Trophoblast cell (in vitro differentiated cells and primary cell): ENCODE results near the gene NOTCH2NLA.
"Not testable (repeated sequence)": the region's sequence is repeated elsewhere in the genome, so short reads cannot be mapped to it uniquely, and the experiment has no call there.

Experiments used
- DNase-seq, 2 donors: peaks; one replicate each; pipeline ENCODE4 v3.0.0-alpha.2; 2016
- H2AFZ ChIP-seq: 2 replicates; pipeline ENCODE4 v1.6.1; 2013; ENCODE audit warnings: low read length, moderate library complexity, mild to moderate bottlenecking; ENCODE audit not compliant: insufficient read depth, poor library complexity
- H2AK5ac ChIP-seq: 2 replicates; pipeline ENCODE4 v1.6.1; 2013; ENCODE audit warnings: mild to moderate bottlenecking, low read length
- H2BK120ac ChIP-seq: 2 replicates; pipeline ENCODE4 v1.6.1; 2013; ENCODE audit warnings: low read length, mild to moderate bottlenecking, moderate library complexity; ENCODE audit not compliant: insufficient read depth, poor library complexity
- H2BK12ac ChIP-seq: 2 replicates; pipeline ENCODE4 v1.6.1; 2013; ENCODE audit warnings: mild to moderate bottlenecking, low read length, moderate library complexity
- H2BK5ac ChIP-seq: 2 replicates; pipeline ENCODE4 v1.6.1; 2013; ENCODE audit warnings: low read length, low read depth, moderate library complexity, mild to moderate bottlenecking; ENCODE audit not compliant: poor library complexity
- H3K14ac ChIP-seq: 2 replicates; pipeline ENCODE4 v1.6.1; 2013; ENCODE audit warnings: mild to moderate bottlenecking, low read length
- H3K18ac ChIP-seq: 2 replicates; pipeline ENCODE4 v1.6.1; 2013; ENCODE audit warnings: mild to moderate bottlenecking, low read length
- H3K23ac ChIP-seq: 2 replicates; pipeline ENCODE4 v1.6.1; 2013; ENCODE audit warnings: low read length
- H3K27ac ChIP-seq: 2 replicates; pipeline ENCODE4 v1.5.1; 2013; ENCODE audit warnings: low read depth, mild to moderate bottlenecking, inconsistent platforms, low read length, moderate library complexity
- H3K27me3 ChIP-seq: 2 replicates; pipeline ENCODE4 v1.6.1; 2013; ENCODE audit warnings: inconsistent platforms, mild to moderate bottlenecking, low read length, moderate library complexity; ENCODE audit not compliant: insufficient read depth
- H3K36me3 ChIP-seq, 2 experiments: 1 replicate in 1 of 2; 2 replicates in 1 of 2; pipeline ENCODE4 v1.6.1; 2013; ENCODE audit warnings: low read length in 2 of 2, mild to moderate bottlenecking in 2 of 2, moderate library complexity in 1 of 2; ENCODE audit not compliant: insufficient read depth in 2 of 2, control insufficient read depth in 1 of 2
- H3K4ac ChIP-seq: 2 replicates; pipeline ENCODE4 v1.6.1; 2013; ENCODE audit warnings: low read depth, mild to moderate bottlenecking, low read length, moderate library complexity
- H3K4me1 ChIP-seq, 2 experiments: 1 replicate in 1 of 2; 2 replicates in 1 of 2; pipeline ENCODE4 v1.6.1; 2013; ENCODE audit warnings: low read length in 2 of 2, mild to moderate bottlenecking in 2 of 2, moderate library complexity in 1 of 2; ENCODE audit not compliant: insufficient read depth in 2 of 2, control insufficient read depth in 1 of 2
- H3K4me2 ChIP-seq: 2 replicates; pipeline ENCODE4 v1.6.1; 2013; ENCODE audit warnings: inconsistent platforms, mild to moderate bottlenecking, low read length, moderate library complexity
- H3K4me3 ChIP-seq: 2 replicates; pipeline ENCODE4 v1.5.1; 2013; ENCODE audit warnings: mild to moderate bottlenecking, low read depth, low read length, inconsistent platforms
- H3K79me1 ChIP-seq: one replicate; pipeline ENCODE4 v1.6.1; 2013; ENCODE audit warnings: low read length
- H3K79me2 ChIP-seq: 2 replicates; pipeline ENCODE4 v1.6.1; 2013; ENCODE audit warnings: low read length, mild to moderate bottlenecking; ENCODE audit not compliant: control insufficient read depth, insufficient read depth, poor library complexity
- H3K9ac ChIP-seq: 2 replicates; pipeline ENCODE4 v1.6.1; 2013; ENCODE audit warnings: mild to moderate bottlenecking, low read length
- H3K9me3 ChIP-seq: 2 replicates; pipeline ENCODE4 v1.6.1; 2013; ENCODE audit warnings: low read depth, mild to moderate bottlenecking, control low read depth, inconsistent platforms, low read length; ENCODE audit not compliant: insufficient read depth
- H4K12ac ChIP-seq: 2 replicates; pipeline ENCODE4 v1.6.1; 2013; ENCODE audit warnings: low read depth, mild to moderate bottlenecking, low read length, moderate library complexity
- H4K8ac ChIP-seq: 2 replicates; pipeline ENCODE4 v1.6.1; 2013; ENCODE audit warnings: low read depth, mild to moderate bottlenecking, low read length, moderate library complexity
- H4K91ac ChIP-seq: one replicate; pipeline ENCODE4 v1.6.1; 2013; ENCODE audit warnings: low read depth, mild to moderate bottlenecking, low read length, moderate library complexity
- WGBS: extraction: QIAGEN DNeasy Blood & Tissue Kit; methylation state at CpG from one replicate; pipeline ENCODE4 v1.1.7; 2013; ENCODE audit warnings: missing lambda C conversion rate; ENCODE audit not compliant: insufficient read length, insufficient coverage; ENCODE audit errors: extremely low coverage; 5-methylcytosine and 5-hydroxymethylcytosine counted together

The NOTCH2NLA gene

DNA sequence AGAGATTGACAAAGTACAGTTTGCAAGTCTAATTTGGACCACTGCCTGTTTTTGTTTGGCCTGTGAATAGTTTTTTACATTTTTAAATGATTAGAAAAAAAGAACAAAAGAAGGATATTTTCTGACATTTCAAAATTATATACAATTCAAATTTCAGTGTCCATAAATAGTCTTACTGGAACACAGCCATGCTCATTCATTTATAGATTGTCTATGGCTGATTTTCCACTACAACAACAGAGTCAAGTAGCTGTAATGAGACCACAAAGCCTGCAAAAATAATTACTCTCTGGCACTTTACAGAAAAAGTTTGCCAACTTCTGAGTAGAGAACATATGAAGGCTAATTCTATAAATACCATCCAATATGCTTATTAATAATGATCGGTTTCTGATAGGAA, 61.1 kb downstream of the NOTCH2NLA start:
- not testable (repeated sequence) for H3K4me2 ChIP-seq, H4K8ac ChIP-seq, H3K9ac ChIP-seq, H3K23ac ChIP-seq, H3K4ac ChIP-seq, H3K79me2 ChIP-seq, DNase-seq, H3K4me1 ChIP-seq, H3K27me3 ChIP-seq, H3K79me1 ChIP-seq, H3K36me3 ChIP-seq, H2BK12ac ChIP-seq, H2BK120ac ChIP-seq, H4K12ac ChIP-seq, H2BK5ac ChIP-seq, H3K9me3 ChIP-seq, H3K14ac ChIP-seq, H4K91ac ChIP-seq, H2AK5ac ChIP-seq, H3K27ac ChIP-seq, H2AFZ ChIP-seq, H3K18ac ChIP-seq, H3K4me3 ChIP-seq
- WGBS: no CpG with 5 or more reads among the region's 1 CpG

- not testable (repeated sequence) for H3K14ac ChIP-seq, H2BK120ac ChIP-seq, H3K9ac ChIP-seq, DNase-seq, H2BK5ac ChIP-seq, H3K18ac ChIP-seq, H3K79me2 ChIP-seq, H4K91ac ChIP-seq, H3K4ac ChIP-seq, H3K9me3 ChIP-seq, H3K4me3 ChIP-seq, H4K8ac ChIP-seq, H2BK12ac ChIP-seq, H4K12ac ChIP-seq, H3K23ac ChIP-seq, H3K27me3 ChIP-seq, H2AFZ ChIP-seq, H3K4me2 ChIP-seq, H3K36me3 ChIP-seq, H3K4me1 ChIP-seq, H3K27ac ChIP-seq, H3K79me1 ChIP-seq, H2AK5ac ChIP-seq
- WGBS: no CpG with 5 or more reads among the region's 1 CpG
These were observed 61.5 kb downstream of the NOTCH2NLA start for GRCh38 chr1:146167273-146167672.

DNA sequence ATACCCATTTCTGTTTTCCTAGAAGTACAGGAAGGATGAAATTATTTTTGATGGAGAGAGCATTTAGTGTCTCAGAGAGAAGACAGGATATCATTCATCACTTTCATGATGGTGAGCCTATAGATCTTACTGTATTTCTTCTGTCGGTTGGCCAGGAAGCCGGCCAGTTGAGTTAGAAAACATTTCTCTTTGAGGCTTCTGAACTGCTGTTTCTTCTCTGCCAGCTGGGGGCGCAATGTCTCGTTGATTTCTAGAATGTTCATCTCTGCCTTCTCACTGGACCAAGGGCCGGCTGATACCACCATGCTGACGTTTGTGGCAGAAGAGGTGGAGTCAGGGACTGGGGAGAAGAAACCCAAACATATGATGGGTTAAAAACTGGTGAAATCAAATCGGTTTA, 84.4 kb downstream of the NOTCH2NLA start, which contains the start of gene NBPF10:
Gene NBPF10, minus strand, starts transcription at position 340 of the 400 bp plus-strand sequence. Its CDS starts 35 bp downstream, at position 305.
- H4K91ac ChIP-seq, H2AK5ac ChIP-seq, DNase-seq, H3K27ac ChIP-seq, H3K4me2 ChIP-seq, H3K4me3 ChIP-seq, H3K18ac ChIP-seq, H3K23ac ChIP-seq, H2AFZ ChIP-seq, H3K14ac ChIP-seq, H2BK5ac ChIP-seq, H3K9me3 ChIP-seq, H3K9ac ChIP-seq, H4K12ac ChIP-seq, H3K27me3 ChIP-seq, H3K79me2 ChIP-seq, H4K8ac ChIP-seq, H3K36me3 ChIP-seq, H3K79me1 ChIP-seq, H2BK12ac ChIP-seq, H3K4ac ChIP-seq, H2BK120ac ChIP-seq, H3K4me1 ChIP-seq: not testable (repeated sequence)
- WGBS: no CpG with 5 or more reads among the region's 7 CpGs
